ENCODE results near the gene TMEM125.

Gene TMEM125

DNA sequence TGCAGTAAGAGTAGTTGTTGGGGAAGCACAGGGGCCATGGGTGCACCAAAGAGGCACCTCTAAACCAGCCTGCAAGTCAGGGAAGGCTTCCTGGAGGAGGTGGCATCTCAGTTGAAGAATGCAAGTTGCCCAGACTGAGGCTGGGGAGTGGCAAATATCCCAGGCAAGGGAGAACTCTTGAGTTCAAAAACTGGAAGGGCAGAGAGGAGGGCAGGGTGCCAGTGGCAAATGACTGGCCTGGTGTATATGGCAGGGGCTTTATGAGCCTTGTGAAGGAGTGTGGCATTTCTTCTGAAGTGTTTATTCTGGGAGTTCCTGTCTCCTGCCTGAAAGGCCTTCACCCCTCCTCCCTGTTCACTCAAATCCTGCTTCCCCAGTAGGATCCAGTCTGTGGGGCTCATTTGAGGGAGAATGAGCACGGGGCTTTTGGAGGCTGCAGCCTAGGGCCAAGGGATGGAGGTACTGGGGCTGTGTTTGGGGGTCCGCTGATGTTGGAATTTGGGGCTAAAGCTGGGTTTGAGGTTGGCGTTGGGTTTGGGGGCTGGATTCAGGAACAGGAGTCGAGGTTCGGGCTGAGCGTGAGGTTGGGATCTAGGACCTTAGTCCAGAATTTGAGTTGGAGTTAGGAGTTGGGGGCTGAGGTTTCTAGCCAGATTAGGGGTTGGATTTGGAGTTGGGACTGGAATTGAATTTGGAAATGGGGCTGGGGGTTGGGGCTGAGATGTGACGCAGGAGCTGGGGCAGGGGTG lies at the start of gene TMEM125:
TSS of gene TMEM125 (plus strand) at position 357 of the 749 bp plus-strand sequence. CDS start 2,740 bp downstream, outside the sequence.
- Histone ChIP-seq H3K27me3 (ENCODE audit: control insufficient read depth, insufficient read depth, low read length) (no peaks in the 10 kb centered on the region), H3K4me1 (ENCODE audit: control insufficient read depth, insufficient read depth, low read length) (peaks cover 39% of the 10 kb centered on the region), H3K36me3 (ENCODE audit: control insufficient read depth, insufficient read depth, low read length) (no peaks in the 10 kb centered on the region), H3K9me3 (ENCODE audit: control insufficient read depth, low read length) (no peaks in the 10 kb centered on the region), H3K9ac (ENCODE audit: low read length) (peak within 1 kb of the TSS; percentile 65), H3K4me3 (ENCODE audit: low read length) (peak within 1 kb of the TSS; percentile 3)

GRCh38 chr1:43220905-43221778 lies 48.6 kb upstream of the TMEM125 start:
- Histone ChIP-seq H3K4me3 (ENCODE audit: low read length) (no peak overlapping the region), H3K27me3 (ENCODE audit: control insufficient read depth, insufficient read depth, low read length) (no peaks in the 10 kb centered on the region), H3K4me1 (ENCODE audit: control insufficient read depth, insufficient read depth, low read length) (no peaks in the 10 kb centered on the region), H3K9me3 (ENCODE audit: control insufficient read depth, low read length) (no peaks in the 10 kb centered on the region), H3K36me3 (ENCODE audit: control insufficient read depth, insufficient read depth, low read length) (no peaks in the 10 kb centered on the region), H3K9ac (ENCODE audit: low read length) (no peak overlapping the region)

DNA sequence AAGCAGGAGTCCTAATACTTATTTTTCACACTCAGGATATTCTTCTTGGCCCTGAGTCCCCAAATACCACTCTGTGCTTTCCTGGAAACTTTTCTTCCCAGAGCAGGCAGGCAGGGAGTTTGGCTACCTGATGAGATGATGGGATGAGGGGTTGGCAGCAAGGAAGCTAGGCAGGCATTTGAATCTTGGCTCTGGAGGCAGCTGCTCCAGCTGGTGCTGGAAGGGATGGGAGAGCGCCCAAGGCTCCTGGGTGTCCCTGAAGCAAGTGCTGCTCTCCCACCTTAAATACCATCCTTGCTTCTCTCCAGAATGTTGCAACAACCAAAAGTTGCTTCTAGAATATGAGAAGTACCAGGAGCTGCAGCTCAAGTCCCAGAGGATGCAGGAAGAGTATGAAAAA lies 48.0 kb upstream of the TMEM125 start:
- no peaks in the 10 kb centered on the region for H3K36me3 ChIP-seq (ENCODE audit: control insufficient read depth, insufficient read depth, low read length)
- H3K9ac ChIP-seq (ENCODE audit: low read length) = no peak overlapping the region
- no peaks in the 10 kb centered on the region for H3K27me3 ChIP-seq (ENCODE audit: control insufficient read depth, insufficient read depth, low read length)
- H3K9me3 ChIP-seq (ENCODE audit: control insufficient read depth, low read length) = no peaks in the 10 kb centered on the region
- no peaks in the 10 kb centered on the region for H3K4me1 ChIP-seq (ENCODE audit: control insufficient read depth, insufficient read depth, low read length)
- no peak overlapping the region for H3K4me3 ChIP-seq (ENCODE audit: low read length)

DNA sequence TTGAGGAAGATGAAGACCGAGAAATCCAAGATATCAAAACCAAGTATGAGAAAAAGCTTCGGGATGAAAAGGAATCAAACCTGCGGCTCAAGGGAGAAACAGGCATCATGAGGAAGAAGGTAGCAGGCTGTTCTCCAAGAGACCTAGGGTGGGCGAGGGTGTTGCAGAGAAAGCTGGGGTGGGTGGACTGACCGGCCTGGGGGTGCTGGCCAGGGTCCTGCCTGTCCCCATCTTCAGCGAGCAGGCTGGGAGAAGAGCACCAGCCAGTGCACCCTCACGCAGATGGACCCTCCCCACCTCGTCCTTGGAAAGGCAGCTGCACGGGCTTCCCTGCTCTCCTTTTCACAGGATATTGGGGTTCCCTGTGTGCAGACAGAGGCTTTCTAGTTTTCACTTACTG lies 46.9 kb upstream of the TMEM125 start:
- no peaks in the 10 kb centered on the region for H3K9me3 ChIP-seq (ENCODE audit: control insufficient read depth, low read length)
- H3K4me1 ChIP-seq (ENCODE audit: control insufficient read depth, insufficient read depth, low read length) = no peaks in the 10 kb centered on the region
- H3K9ac ChIP-seq (ENCODE audit: low read length) = no peak overlapping the region
- no peak overlapping the region for H3K4me3 ChIP-seq (ENCODE audit: low read length)
- H3K27me3 ChIP-seq (ENCODE audit: control insufficient read depth, insufficient read depth, low read length) = no peaks in the 10 kb centered on the region
- no peaks in the 10 kb centered on the region for H3K36me3 ChIP-seq (ENCODE audit: control insufficient read depth, insufficient read depth, low read length)

- Histone ChIP-seq H3K9ac (ENCODE audit: low read length) (no peak overlapping the region), H3K4me3 (ENCODE audit: low read length) (no peak overlapping the region), H3K27me3 (ENCODE audit: control insufficient read depth, insufficient read depth, low read length) (no peaks in the 10 kb centered on the region), H3K36me3 (ENCODE audit: control insufficient read depth, insufficient read depth, low read length) (no peaks in the 10 kb centered on the region), H3K4me1 (ENCODE audit: control insufficient read depth, insufficient read depth, low read length) (peaks cover 2% of the 10 kb centered on the region), H3K9me3 (ENCODE audit: control insufficient read depth, low read length) (no peaks in the 10 kb centered on the region)
These were observed 44.6 kb upstream of the TMEM125 start for GRCh38 chr1:43225168-43225567.

- H3K36me3 ChIP-seq (ENCODE audit: control insufficient read depth, insufficient read depth, low read length) = no peaks in the 10 kb centered on the region
- no peak overlapping the region for H3K9ac ChIP-seq (ENCODE audit: low read length)
- no peaks in the 10 kb centered on the region for H3K27me3 ChIP-seq (ENCODE audit: control insufficient read depth, insufficient read depth, low read length)
- no peaks in the 10 kb centered on the region for H3K9me3 ChIP-seq (ENCODE audit: control insufficient read depth, low read length)
- H3K4me3 ChIP-seq (ENCODE audit: low read length) = no peak overlapping the region
- H3K4me1 ChIP-seq (ENCODE audit: control insufficient read depth, insufficient read depth, low read length) = peaks cover 13% of the 10 kb centered on the region
These were observed 42.5 kb upstream of the TMEM125 start for GRCh38 chr1:43227143-43227764.

DNA sequence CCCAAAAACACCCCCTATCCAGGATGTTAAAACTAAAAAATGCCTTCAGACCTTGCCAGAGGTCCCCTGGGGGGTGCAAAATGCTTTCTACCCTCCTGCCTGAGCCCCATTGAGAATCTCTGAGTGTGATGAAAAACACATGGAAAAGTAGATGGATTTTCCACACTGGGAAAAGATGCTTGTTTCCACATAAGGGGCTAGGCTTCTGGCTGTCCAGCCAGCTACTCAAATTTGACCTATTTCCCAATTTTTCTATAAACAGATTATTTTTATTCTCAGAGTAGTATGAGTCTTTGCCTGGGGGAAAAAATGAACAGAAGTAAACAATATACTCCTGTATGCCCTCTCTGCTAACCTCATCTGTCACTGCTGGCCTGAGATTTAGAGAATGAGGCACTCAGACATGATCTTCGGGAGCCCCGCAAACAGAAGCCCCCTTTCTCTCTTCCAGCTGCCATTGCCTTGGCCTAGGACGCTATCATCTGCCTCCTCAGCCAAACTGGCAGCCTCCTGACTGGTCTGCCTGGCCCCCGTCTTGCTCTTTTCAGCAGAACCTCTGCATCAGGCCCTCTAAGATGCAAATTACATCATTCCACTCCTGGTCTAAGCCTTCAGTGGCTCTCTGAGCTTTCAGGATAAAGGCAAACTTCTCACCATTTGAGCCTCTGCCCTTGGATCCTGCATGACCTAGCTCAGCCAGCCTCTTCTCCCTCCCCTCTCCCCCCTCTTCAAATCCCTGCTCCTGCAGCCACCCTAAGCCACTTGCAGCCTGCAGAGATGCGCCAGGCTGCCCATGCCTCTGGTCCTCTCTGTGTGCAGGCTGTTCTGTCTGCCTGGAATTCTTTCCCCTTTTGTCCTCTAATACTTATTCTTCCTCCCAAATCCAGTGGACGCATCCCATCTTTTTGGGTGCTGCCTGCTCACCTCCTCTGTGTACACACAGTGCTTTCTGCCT lies 39.7 kb upstream of the TMEM125 start:
- H3K36me3 ChIP-seq (ENCODE audit: control insufficient read depth, insufficient read depth, low read length) = no peaks in the 10 kb centered on the region
- no peaks in the 10 kb centered on the region for H3K27me3 ChIP-seq (ENCODE audit: control insufficient read depth, insufficient read depth, low read length)
- no peak overlapping the region for H3K9ac ChIP-seq (ENCODE audit: low read length)
- no peaks in the 10 kb centered on the region for H3K9me3 ChIP-seq (ENCODE audit: control insufficient read depth, low read length)
- no peak overlapping the region for H3K4me3 ChIP-seq (ENCODE audit: low read length)
- H3K4me1 ChIP-seq (ENCODE audit: control insufficient read depth, insufficient read depth, low read length) = peaks cover 32% of the 10 kb centered on the region

GRCh38 chr1:43232074-43232473 lies 37.7 kb upstream of the TMEM125 start:
- H3K9ac ChIP-seq (ENCODE audit: low read length) = no peak overlapping the region
- H3K9me3 ChIP-seq (ENCODE audit: control insufficient read depth, low read length) = no peaks in the 10 kb centered on the region
- no peak overlapping the region for H3K4me3 ChIP-seq (ENCODE audit: low read length)
- H3K27me3 ChIP-seq (ENCODE audit: control insufficient read depth, insufficient read depth, low read length) = no peaks in the 10 kb centered on the region
- H3K4me1 ChIP-seq (ENCODE audit: control insufficient read depth, insufficient read depth, low read length) = peaks cover 45% of the 10 kb centered on the region
- no peaks in the 10 kb centered on the region for H3K36me3 ChIP-seq (ENCODE audit: control insufficient read depth, insufficient read depth, low read length)

DNA sequence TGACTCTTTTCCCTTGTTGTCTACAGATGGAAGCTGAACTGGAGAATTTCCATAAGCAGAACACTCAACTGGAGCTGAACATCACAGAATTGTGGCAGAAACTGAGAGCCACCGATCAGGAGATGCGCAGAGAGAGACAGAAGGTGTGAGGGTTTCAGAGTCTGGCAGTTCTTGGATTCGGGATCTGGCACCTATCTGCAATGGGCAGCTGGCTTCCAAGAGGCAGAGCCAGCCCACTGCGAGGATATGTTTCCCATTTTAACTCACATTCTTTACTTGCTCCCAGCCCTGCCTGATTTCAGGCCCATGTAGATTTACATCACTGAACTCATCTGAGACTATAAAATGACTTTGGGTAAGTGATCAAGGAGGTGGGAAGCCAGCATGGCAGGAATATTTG lies 37.3 kb upstream of the TMEM125 start:
- Histone ChIP-seq H3K4me1 (ENCODE audit: control insufficient read depth, insufficient read depth, low read length) (peaks cover 45% of the 10 kb centered on the region), H3K27me3 (ENCODE audit: control insufficient read depth, insufficient read depth, low read length) (no peaks in the 10 kb centered on the region), H3K4me3 (ENCODE audit: low read length) (no peak overlapping the region), H3K9ac (ENCODE audit: low read length) (no peak overlapping the region), H3K36me3 (ENCODE audit: control insufficient read depth, insufficient read depth, low read length) (no peaks in the 10 kb centered on the region), H3K9me3 (ENCODE audit: control insufficient read depth, low read length) (no peaks in the 10 kb centered on the region)

DNA sequence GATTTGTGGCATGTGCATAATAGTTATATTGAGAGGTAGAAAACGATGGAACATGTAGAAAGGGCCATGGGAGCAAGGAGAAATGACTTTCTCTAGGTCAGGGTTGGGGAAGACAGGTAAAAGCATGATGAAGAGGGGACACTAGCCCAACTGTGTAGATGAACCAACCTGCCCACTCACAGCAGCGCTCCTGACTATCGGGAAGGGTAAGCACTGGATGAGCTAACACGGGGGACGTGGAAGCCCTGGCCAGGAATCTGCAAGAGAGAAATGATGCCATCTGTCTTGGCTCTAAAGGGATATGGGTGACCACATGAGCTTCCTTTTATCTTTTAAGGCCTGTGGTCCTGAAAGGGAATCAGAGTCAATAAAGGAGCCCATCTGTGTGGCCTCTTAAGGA lies 36.2 kb upstream of the TMEM125 start:
- no peaks in the 10 kb centered on the region for H3K9me3 ChIP-seq (ENCODE audit: control insufficient read depth, low read length)
- no peaks in the 10 kb centered on the region for H3K27me3 ChIP-seq (ENCODE audit: control insufficient read depth, insufficient read depth, low read length)
- H3K4me3 ChIP-seq (ENCODE audit: low read length) = no peak overlapping the region
- H3K9ac ChIP-seq (ENCODE audit: low read length) = no peak overlapping the region
- no peaks in the 10 kb centered on the region for H3K36me3 ChIP-seq (ENCODE audit: control insufficient read depth, insufficient read depth, low read length)
- H3K4me1 ChIP-seq (ENCODE audit: control insufficient read depth, insufficient read depth, low read length) = peaks cover 50% of the 10 kb centered on the region

DNA sequence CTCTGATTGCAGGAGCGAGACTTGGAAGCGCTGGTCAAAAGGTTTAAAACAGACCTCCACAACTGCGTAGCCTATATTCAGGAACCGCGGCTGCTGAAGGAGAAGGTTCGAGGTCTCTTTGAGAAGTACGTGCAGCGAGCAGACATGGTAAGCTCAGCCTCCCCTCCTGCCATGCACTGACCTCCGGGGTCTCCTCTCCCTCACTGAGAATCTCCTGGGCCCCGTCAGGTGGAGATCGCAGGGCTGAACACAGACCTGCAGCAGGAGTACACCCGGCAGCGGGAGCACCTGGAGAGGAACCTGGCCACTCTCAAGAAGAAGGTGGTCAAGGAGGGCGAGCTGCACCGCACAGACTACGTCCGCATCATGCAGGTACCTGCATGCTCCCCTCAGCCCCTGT lies 35.5 kb upstream of the TMEM125 start:
- no peak overlapping the region for H3K9ac ChIP-seq (ENCODE audit: low read length)
- H3K27me3 ChIP-seq (ENCODE audit: control insufficient read depth, insufficient read depth, low read length) = no peaks in the 10 kb centered on the region
- no peak overlapping the region for H3K4me3 ChIP-seq (ENCODE audit: low read length)
- peaks cover 53% of the 10 kb centered on the region for H3K4me1 ChIP-seq (ENCODE audit: control insufficient read depth, insufficient read depth, low read length)
- no peaks in the 10 kb centered on the region for H3K9me3 ChIP-seq (ENCODE audit: control insufficient read depth, low read length)
- H3K36me3 ChIP-seq (ENCODE audit: control insufficient read depth, insufficient read depth, low read length) = no peaks in the 10 kb centered on the region
